GM12801 (cell line): ENCODE results near the gene GPSM1.

ENCODE experiments used
- TF ChIP-seq, protein P1 (sequence below): IDR thresholded peaks from one replicate; pipeline ENCODE4 v1.5.1; 2011; ENCODE audit warnings: control low read depth; ENCODE audit not compliant: insufficient read length; ENCODE audit errors: extremely low read depth

Gene GPSM1

DNA sequence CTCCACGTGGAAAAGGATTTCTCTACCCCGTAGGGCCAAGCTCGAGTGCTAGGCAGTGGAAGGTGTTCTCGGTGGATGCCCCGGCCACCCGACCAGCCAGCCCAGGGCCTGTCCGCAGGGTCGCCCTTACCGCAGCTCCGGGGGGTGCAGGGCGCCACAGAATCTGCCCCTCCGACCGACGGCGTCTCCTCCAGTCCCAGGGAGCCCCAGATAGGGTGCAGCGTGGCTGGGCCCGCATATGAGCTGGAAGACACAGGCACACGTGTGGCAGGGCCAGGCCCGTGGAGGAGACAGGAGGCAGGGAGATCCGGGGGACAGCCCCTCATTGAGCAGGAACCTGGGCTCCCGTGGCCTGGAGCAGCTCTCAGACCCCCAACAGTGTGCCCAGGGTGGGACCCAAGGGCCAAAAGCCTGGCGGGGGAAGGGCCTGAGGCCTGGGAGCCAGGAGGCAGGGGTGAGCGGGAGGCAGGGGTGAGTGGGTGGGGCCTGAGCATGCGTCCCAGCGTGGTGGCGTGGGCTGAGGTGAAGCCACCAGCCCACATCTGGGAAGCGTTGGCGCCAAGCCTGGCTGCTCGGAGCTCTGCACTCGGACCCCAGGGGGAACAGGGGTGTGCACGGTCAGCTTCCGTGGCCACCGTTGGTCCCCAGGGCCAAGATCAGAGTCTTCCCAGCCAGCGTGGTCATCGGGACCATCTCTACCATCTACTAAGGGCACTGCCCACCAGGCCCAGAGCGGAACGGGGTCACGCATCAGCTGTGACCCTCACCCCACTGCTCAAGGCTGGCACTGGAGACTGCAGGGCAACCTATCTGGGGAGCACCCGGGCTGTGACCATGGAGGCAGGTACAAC, 45.7 kb upstream of the GPSM1 start:
- TF ChIP-seq, protein P1, sequence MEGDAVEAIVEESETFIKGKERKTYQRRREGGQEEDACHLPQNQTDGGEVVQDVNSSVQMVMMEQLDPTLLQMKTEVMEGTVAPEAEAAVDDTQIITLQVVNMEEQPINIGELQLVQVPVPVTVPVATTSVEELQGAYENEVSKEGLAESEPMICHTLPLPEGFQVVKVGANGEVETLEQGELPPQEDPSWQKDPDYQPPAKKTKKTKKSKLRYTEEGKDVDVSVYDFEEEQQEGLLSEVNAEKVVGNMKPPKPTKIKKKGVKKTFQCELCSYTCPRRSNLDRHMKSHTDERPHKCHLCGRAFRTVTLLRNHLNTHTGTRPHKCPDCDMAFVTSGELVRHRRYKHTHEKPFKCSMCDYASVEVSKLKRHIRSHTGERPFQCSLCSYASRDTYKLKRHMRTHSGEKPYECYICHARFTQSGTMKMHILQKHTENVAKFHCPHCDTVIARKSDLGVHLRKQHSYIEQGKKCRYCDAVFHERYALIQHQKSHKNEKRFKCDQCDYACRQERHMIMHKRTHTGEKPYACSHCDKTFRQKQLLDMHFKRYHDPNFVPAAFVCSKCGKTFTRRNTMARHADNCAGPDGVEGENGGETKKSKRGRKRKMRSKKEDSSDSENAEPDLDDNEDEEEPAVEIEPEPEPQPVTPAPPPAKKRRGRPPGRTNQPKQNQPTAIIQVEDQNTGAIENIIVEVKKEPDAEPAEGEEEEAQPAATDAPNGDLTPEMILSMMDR = no peak

DNA sequence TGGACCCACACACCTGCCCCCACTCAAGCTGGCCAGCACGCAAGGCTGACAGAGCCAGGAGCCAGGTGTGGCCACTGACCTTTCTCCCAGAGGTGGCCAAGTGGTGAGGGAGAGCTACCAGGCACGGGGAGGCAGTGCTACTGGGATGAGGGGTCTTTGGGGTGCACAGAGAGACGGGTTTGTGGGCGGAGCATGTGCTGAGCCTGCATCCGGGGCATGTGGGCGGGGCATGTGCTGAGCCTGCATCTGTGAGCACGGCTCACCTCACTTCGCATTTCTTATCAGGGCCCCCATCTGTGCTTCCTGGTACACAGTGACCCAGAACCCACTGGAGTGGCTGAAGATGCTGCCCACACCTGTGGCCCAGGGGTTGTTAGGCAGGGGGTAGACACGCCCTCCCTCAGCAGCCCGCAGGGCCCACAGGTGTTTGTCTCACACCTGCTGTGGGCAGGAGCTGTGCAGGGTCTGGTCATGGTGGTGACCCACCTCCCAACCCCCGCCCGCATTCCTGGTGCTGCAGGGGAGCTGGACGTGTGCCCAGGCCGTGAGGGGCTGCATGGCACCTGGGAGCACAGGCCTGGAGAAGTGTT, 45.0 kb upstream of the GPSM1 start:
- TF ChIP-seq, protein P1 = no peak

DNA sequence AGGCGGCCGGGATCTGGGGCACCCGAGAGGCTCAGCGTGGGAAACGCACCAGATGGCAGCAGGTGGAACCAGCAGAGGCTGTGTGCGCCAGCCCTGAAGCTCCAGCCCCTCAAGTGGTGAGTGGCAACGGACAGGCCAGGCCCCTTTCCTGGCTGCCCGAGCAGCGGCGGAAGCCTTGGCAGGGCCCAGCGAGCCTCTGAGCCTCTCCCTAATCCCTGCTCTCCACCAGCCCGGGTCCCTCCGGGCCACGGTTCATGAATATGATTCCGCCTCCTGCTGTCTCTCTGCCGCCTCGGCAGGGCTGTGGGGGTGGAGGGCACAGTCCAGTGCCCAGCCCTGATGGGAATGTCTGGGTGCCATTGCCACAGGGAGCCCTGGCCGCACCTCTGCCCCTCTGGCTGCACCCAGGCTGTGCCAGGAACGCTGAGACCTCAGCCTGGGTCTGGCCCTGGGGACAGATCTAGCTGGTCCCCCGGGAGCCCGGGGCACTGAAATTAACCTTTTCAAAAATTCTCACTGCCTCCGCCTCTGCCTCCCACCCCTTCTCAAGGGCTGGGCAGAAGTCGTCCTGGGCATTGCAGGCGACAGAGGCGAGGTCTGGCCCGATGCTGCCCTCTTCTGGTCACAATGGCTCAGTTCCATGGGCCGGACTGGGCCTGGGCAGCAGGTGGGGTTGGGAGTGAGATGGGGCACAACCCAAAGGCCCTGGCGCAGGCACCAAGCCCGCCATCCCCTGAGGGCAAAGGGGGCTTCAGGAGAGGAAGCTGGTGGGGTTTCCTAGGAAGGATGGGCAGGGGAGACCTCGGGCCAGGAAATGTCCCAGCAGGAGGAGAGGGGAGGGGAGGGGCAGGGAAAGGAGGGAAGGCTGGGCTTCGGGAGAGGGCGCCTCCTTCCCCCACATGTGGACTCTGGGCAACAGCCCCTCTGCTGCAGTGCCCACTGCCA, 43.8 kb upstream of the GPSM1 start:
- TF ChIP-seq, protein P1 = no peak

DNA sequence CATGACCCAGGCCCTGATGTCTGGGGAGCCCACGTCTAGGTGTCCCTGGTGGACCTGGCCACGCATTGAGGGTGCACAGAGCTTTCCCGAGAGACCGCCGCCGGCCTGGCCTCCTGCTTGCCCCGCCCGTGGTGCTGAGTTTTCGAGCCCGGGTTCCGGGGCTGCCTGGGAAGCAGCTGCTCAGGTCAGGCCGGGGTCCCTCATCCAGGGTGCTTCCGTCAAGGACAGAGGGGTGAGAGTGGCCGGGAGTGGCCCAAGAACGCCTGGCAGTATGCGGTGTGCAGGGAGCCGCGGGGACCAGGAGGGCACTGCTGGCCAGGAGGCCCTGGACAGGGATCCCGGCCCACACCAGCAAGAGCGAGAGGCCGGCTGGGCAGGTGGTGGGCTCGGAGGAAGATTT, 43.0 kb upstream of the GPSM1 start:
- TF ChIP-seq, protein P1 = no peak

DNA sequence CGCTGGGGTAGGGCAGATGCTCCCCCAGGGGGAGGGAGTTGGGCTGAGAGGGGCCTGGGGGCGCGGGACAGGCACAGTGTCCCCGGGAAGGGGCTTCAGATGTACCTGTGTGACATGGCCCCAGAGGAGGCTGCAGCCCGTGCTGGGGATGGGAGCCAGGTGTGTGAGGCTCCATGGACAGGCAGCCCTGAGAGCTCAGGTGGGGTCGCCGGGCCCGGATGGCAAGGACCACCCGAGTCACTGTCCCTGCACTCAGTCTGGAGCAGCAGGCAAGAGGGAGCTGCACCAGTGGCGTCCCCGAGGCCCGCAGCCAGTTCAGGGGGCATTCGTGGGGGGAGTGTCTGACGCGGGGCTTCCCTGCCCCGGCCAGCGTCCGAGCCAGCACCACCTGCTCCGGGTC, 42.4 kb upstream of the GPSM1 start:
- TF ChIP-seq, protein P1 = no peak

DNA sequence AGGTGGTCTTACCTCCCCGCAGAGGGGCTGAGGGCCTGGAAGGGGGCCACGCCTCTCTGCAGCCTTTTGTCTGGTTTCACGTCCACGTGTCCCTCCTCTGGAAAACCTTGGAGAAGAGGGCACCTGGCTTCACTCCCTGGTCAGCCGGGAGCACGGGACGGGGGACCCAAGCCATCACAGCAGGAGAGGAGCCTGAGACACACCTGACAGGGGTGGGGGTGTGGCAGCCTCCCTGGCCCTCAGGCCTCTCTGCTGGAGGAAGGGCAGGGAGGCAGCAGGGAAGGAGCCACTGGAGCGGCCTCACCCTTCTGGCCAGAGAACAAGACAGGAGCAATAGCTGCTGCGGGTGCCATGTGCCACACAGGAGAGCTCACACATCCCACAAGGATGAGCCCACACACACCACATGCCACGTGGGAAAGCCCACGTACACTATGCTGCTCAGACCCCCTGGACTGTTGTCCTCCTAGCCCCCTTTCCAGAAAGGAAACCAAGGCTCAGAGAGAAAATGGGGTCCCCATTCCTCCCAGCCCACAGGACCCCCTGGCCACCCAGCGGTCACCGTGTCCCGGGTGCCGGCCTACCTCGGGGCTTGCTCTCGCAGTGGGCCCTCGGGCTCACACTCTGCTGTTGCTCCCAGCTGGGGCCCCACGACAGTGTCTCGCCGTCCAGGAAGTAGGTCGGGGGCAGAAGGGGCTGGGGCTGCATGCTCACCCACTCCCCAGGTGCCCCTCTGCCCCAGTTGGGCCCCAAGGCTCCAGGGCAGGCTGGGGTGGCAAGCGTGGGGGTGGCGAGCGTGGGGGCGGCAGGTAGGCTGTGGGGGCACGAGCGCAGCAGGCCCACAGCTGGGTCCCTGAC, 41.6 kb upstream of the GPSM1 start:
- TF ChIP-seq, protein P1 = no peak
